OCI-M2 (cell line): ENCODE measurements around the gene GLMN.

Source experiments
- DNase-seq: peaks from one replicate; lab custom pipeline; 2025; ENCODE audit not compliant: unreplicated experiment; lab: John Stamatoyannopoulos, UW

The GLMN gene

GRCh38 chr1:92298573-92299476 lies at the start of gene GLMN, which contains the start of gene RPAP2:
Gene GLMN (minus strand): TSS chr1:92298987. CDS start chr1:92297999, 988 bp downstream.
Gene RPAP2 (plus strand): TSS chr1:92299059. CDS start chr1:92299074, 15 bp downstream.
- no peak for DNase-seq

GRCh38 chr1:92346866-92347640 lies 48.3 kb upstream of the GLMN start:
- DNase-seq = no peak

- DNase-seq = no peak
Measured at GRCh38 chr1:92343061-92343460, 44.3 kb upstream of the GLMN start.

- no peak for DNase-seq
Measured at GRCh38 chr1:92342401-92342800, 43.6 kb upstream of the GLMN start.

- DNase-seq = no peak
Measured at GRCh38 chr1:92340154-92340553, 41.4 kb upstream of the GLMN start.

GRCh38 chr1:92333668-92334067 lies 34.9 kb upstream of the GLMN start:
- DNase-seq = no peak

GRCh38 chr1:92329347-92330129 lies 30.8 kb upstream of the GLMN start:
- no peak for DNase-seq

- DNase-seq = no peak
Measured at GRCh38 chr1:92327794-92328193, 29.0 kb upstream of the GLMN start.

GRCh38 chr1:92326681-92327080 lies 27.9 kb upstream of the GLMN start:
- DNase-seq = no peak

- DNase-seq = no peak
Measured at GRCh38 chr1:92324784-92325183, 26.0 kb upstream of the GLMN start.

- no peak for DNase-seq
Measured at GRCh38 chr1:92323473-92324453, 25.0 kb upstream of the GLMN start.

- no peak for DNase-seq
Measured at GRCh38 chr1:92317836-92318493, 19.2 kb upstream of the GLMN start.

GRCh38 chr1:92315766-92316599 lies 17.2 kb upstream of the GLMN start:
- no peak for DNase-seq

GRCh38 chr1:92314024-92314423 lies 15.2 kb upstream of the GLMN start:
- no peak for DNase-seq

GRCh38 chr1:92310185-92310597 lies 11.4 kb upstream of the GLMN start:
- DNase-seq = no peak

GRCh38 chr1:92307980-92308379 lies 9.2 kb upstream of the GLMN start:
- no peak for DNase-seq

- DNase-seq = no peak
Measured at GRCh38 chr1:92306020-92306419, 7.2 kb upstream of the GLMN start.

GRCh38 chr1:92301021-92301420 lies 2.2 kb upstream of the GLMN start:
- no peak for DNase-seq
